IMR-90 (cell line): ENCODE results near the gene PACSIN3. TPM values are rescaled to one million over a fixed set of nuclear protein-coding genes. Genes with fewer than 3 reads are reported as not detected.

Experiments
- ATAC-seq: fragments of 200-7000 bp; cut with Tn5 transposase; 2 replicates; pipeline ENCODE4 v1.9.1; 2020; ENCODE audit warnings: low read depth, mild to moderate bottlenecking, moderate library complexity
- BruUV-seq: library from RNA; stranded (reverse); fragments of 400-500 nt; replicated peaks from 2 replicates; lab custom pipeline; 2021; lab: Mats Ljungman, UMichigan
- CTCF ChIA-PET: fragments of 300-600 bp; formaldehyde crosslinking; extraction: SDS; loops from one replicate; lab custom pipeline; 2021; ENCODE audit warnings: antibody characterized with exemption; lab: Yijun Ruan, JAX
- POLR2A ChIA-PET: fragments of 300-600 bp; sonication (Branson Sonifier 250); formaldehyde crosslinking; loops from one replicate; lab custom pipeline; 2022; ENCODE audit warnings: antibody characterized with exemption; ENCODE audit not compliant: unreplicated experiment; lab: Charles Lee
- DNase-seq: peaks from one replicate; pipeline ENCODE4 v3.0.0; 2013
- H2AFZ ChIP-seq: replicated peaks from 2 replicates; pipeline ENCODE3; 2013; ENCODE audit warnings: low read length, mild to moderate bottlenecking; ENCODE audit not compliant: poor library complexity
- H2AK5ac ChIP-seq: 2 replicates; pipeline ENCODE4 v1.6.1; 2013; ENCODE audit warnings: low read depth, low read length, inconsistent platforms
- H2AK9ac ChIP-seq: replicated peaks from 2 replicates; pipeline ENCODE3; 2013; ENCODE audit warnings: mild to moderate bottlenecking, low read depth, low read length, moderate library complexity; ENCODE audit not compliant: poor library complexity
- H2BK120ac ChIP-seq: 2 replicates; pipeline ENCODE4 v1.6.1; 2013; ENCODE audit warnings: low read depth, low read length, inconsistent platforms
- H2BK15ac ChIP-seq: 3 replicates; pipeline ENCODE4 v1.6.1; 2013; ENCODE audit warnings: low read depth, low read length, inconsistent platforms
- H2BK20ac ChIP-seq: 2 replicates; pipeline ENCODE4 v1.6.1; 2013; ENCODE audit warnings: low read depth, mild to moderate bottlenecking, inconsistent platforms, low read length, moderate library complexity
- H2BK5ac ChIP-seq: 2 replicates; pipeline ENCODE4 v1.6.1; 2013; ENCODE audit warnings: mild to moderate bottlenecking, low read depth, low read length, inconsistent platforms; ENCODE audit not compliant: poor library complexity, severe bottlenecking
- H3K14ac ChIP-seq: replicated peaks from 2 replicates; pipeline ENCODE4 v1.6.1; 2013; ENCODE audit warnings: low read depth, low read length, inconsistent platforms
- H3K18ac ChIP-seq: 2 replicates; pipeline ENCODE4 v1.6.1; 2013; ENCODE audit warnings: low read depth, low read length, control low read depth
- H3K23ac ChIP-seq: 2 replicates; pipeline ENCODE4 v1.6.1; 2013; ENCODE audit warnings: low read depth, low read length, inconsistent platforms
- H3K27ac ChIP-seq: 2 replicates; pipeline ENCODE4 v1.5.1; 2013; ENCODE audit warnings: mild to moderate bottlenecking, control low read depth, low read length; ENCODE audit not compliant: insufficient read depth
- H3K27me3 ChIP-seq: 2 replicates; pipeline ENCODE4 v1.6.1; 2013; ENCODE audit warnings: low read length; ENCODE audit not compliant: control insufficient read depth, insufficient read depth
- H3K36me3 ChIP-seq: 2 replicates; pipeline ENCODE4 v1.6.1; 2013; ENCODE audit warnings: low read length, mixed read lengths; ENCODE audit not compliant: control insufficient read depth, insufficient read depth
- H3K4ac ChIP-seq: 2 replicates; pipeline ENCODE4 v1.6.1; 2013; ENCODE audit warnings: low read depth, low read length, inconsistent platforms
- H3K4me1 ChIP-seq: 2 replicates; pipeline ENCODE4 v1.6.1; 2013; ENCODE audit warnings: low read length, mixed read lengths; ENCODE audit not compliant: control insufficient read depth, insufficient read depth
- H3K4me2 ChIP-seq: 2 replicates; pipeline ENCODE4 v1.6.1; 2013; ENCODE audit warnings: low read depth, mild to moderate bottlenecking, control low read depth, low read length, moderate library complexity
- H3K4me3 ChIP-seq: 2 replicates; pipeline ENCODE4 v1.5.1; 2013; ENCODE audit warnings: low read depth, mild to moderate bottlenecking, control low read depth, low read length, moderate library complexity; ENCODE audit not compliant: insufficient read depth
- H3K56ac ChIP-seq: 2 replicates; pipeline ENCODE4 v1.6.1; 2013; ENCODE audit warnings: low read length, inconsistent platforms; ENCODE audit not compliant: insufficient read depth; ENCODE audit errors: extremely low read depth
- H3K79me1 ChIP-seq, 2 experiments: 2 replicates each; pipeline ENCODE4 v1.6.1; 2013; ENCODE audit warnings: low read length in 2 of 2, inconsistent platforms in 1 of 2, low read depth in 1 of 2
- H3K9ac ChIP-seq: 2 replicates; pipeline ENCODE4 v1.6.1; 2013; ENCODE audit warnings: low read depth, low read length, control low read depth
- H3K9me1 ChIP-seq: 2 replicates; pipeline ENCODE4 v1.6.1; 2013; ENCODE audit warnings: low read length, inconsistent platforms; ENCODE audit not compliant: insufficient read depth
- H3K9me3 ChIP-seq: 2 replicates; pipeline ENCODE4 v1.6.1; 2013; ENCODE audit warnings: low read length; ENCODE audit not compliant: control insufficient read depth, insufficient read depth
- H4K20me1 ChIP-seq: 2 replicates; pipeline ENCODE4 v1.6.1; 2013; ENCODE audit warnings: low read length, inconsistent platforms; ENCODE audit not compliant: insufficient read depth
- H4K5ac ChIP-seq: 2 replicates; pipeline ENCODE4 v1.6.1; 2013; ENCODE audit warnings: mild to moderate bottlenecking, low read depth, low read length, control low read depth
- H4K8ac ChIP-seq, 2 experiments: 2 replicates each; pipeline ENCODE4 v1.6.1; 2013; ENCODE audit warnings: low read depth in 2 of 2, low read length in 2 of 2, control low read depth in 1 of 2, inconsistent platforms in 1 of 2
- H4K91ac ChIP-seq: 2 replicates; pipeline ENCODE4 v1.6.1; 2013; ENCODE audit warnings: low read depth, low read length, inconsistent platforms; ENCODE audit not compliant: insufficient read depth
- BHLHE40 ChIP-seq: fragments of 150-350 bp; IDR thresholded peaks from 2 replicates; pipeline ENCODE4 v1.6.1; 2016; ENCODE audit warnings: mild to moderate bottlenecking, low read depth, low read length
- CHD1 ChIP-seq: IDR thresholded peaks from 2 replicates; pipeline ENCODE4 v1.6.1; 2012; ENCODE audit warnings: low read depth, low read length, improper control_type of control experiment
- FOS ChIP-seq: fragments of 150-350 bp; IDR thresholded peaks from 2 replicates; pipeline ENCODE4 v1.6.1; 2016; ENCODE audit warnings: low read depth, low read length
- MAFK ChIP-seq: IDR thresholded peaks from 2 replicates; pipeline ENCODE4 v1.6.1; 2012; ENCODE audit warnings: low read depth, low read length, improper control_type of control experiment
- MXI1 ChIP-seq: IDR thresholded peaks from 2 replicates; pipeline ENCODE4 v1.6.1; 2012; ENCODE audit warnings: low read depth, mild to moderate bottlenecking, low read length, moderate library complexity, borderline replicate concordance
- NFE2L2 ChIP-seq: fragments of 150-350 bp; IDR thresholded peaks from 2 replicates; pipeline ENCODE4 v1.6.1; 2016; ENCODE audit warnings: low read depth, mild to moderate bottlenecking, low read length
- RAD21 ChIP-seq: IDR thresholded peaks from 2 replicates; pipeline ENCODE4 v1.6.1; 2012; ENCODE audit warnings: low read length, improper control_type of control experiment
- RCOR1 ChIP-seq: IDR thresholded peaks from 2 replicates; pipeline ENCODE4 v1.6.1; 2012; ENCODE audit warnings: mild to moderate bottlenecking, low read length, improper control_type of control experiment; ENCODE audit not compliant: insufficient replicate concordance
- WGBS, 2 experiments: methylation state at CpG; one replicate each; pipeline versions ENCODE4 v1.1.5 to v1.1.7; 2013; ENCODE audit warnings: missing lambda C conversion rate in 2 of 2; ENCODE audit not compliant: insufficient read length in 1 of 2; ENCODE audit errors: extremely low coverage in 2 of 2; 5-methylcytosine and 5-hydroxymethylcytosine counted together
- dilution Hi-C: fragments of 300-500 bp; cut with HindIII; formaldehyde crosslinking; loops from one replicate; pipeline ENCODE4 v1.14.3; 2018; ENCODE audit warnings: low sequenced_read_pairs; ENCODE audit not compliant: unreplicated experiment
- in situ Hi-C: fragments of 300-500 bp; cut with MboI; formaldehyde crosslinking; loops from 3 replicates; pipeline ENCODE4 v1.14.3; 2019; ENCODE audit warnings: low sequenced_read_pairs, inconsistent platforms, mixed read lengths
- intact Hi-C: fragments of 100-400 bp; cut with micrococcal nuclease; formaldehyde crosslinking; loops from 2 replicates; pipeline ENCODE4 v1.10.0; 2022
- polyA plus RNA-seq, 3 experiments: library from polyadenylated mRNA; depleted of rRNA; stranded (reverse); fragments of >200 nt; gene quantifications; 2 replicates each; pipeline ENCODE4 v1.2.3, GENCODE V29; 2012; ENCODE audit warnings: low replicate concordance in 1 of 3
- total RNA-seq: library from RNA; depleted of rRNA; stranded (reverse); fragments of >200 nt; gene quantifications from 2 replicates; pipeline ENCODE4 v1.2.3, GENCODE V29; 2012

The PACSIN3 gene
- total and polyA plus RNA-seq, 2 of the 4 experiments (the other 2 are of a cell fraction), result 19.2 to 21.1 TPM

GRCh38 chr11:47143322-47143721 is 42.9 kb downstream of the PACSIN3 start:
- DNase-seq (peak; percentile 97), ATAC-seq (peak; percentile 100)
- 0 out of 2 replicates have a peak, but pooled peaks have one; percentile 13 for TF ChIP-seq FOS
- peak; percentile 52 for TF ChIP-seq RCOR1
- TF ChIP-seq MAFK, result no peak
- no peak for TF ChIP-seq NFE2L2
- 0 out of 2 replicates have a peak, but pooled peaks have one; percentile 28 for TF ChIP-seq BHLHE40
- TF ChIP-seq RAD21, result peak; percentile 28; the same call in 1 of the 2 replicates
- peak; percentile 99 for TF ChIP-seq MXI1
- TF ChIP-seq CHD1, result no peak
- H2AFZ ChIP-seq, result peak overlapping the region; percentile 46
- no peaks in the 10 kb centered on the region for H3K9me3 ChIP-seq
- CTCF ChIA-PET, result interaction anchor here (0.6 to 2.7 kb wide), 5 partner anchors 10 to 227 kb away, joined by 3 to 10 read pairs (median 4); no protein-coding TSS in a partner anchor
- peak overlapping the region; percentile 87 for H3K4ac ChIP-seq
- no peaks in the 10 kb centered on the region; a peak in 1 of 4 replicates for H3K79me1 ChIP-seq
- peak overlapping the region; percentile 52 for H3K4me2 ChIP-seq
- peak overlapping the region; percentile 58 for H2BK5ac ChIP-seq
- intact Hi-C loops, result loop anchor here (10.0 kb wide), 1 partner anchor 139 kb away; no protein-coding TSS in a partner anchor
- H3K4me1 ChIP-seq, result peaks cover 10% of the 10 kb centered on the region
- POLR2A ChIA-PET, result interaction anchor here (0.8 kb wide), 1 partner anchor 195 kb away, joined by 4 read pairs; no protein-coding TSS in a partner anchor
- peak overlapping the region; percentile 86 for H2BK20ac ChIP-seq
- BruUV-seq, result no TSS peak
- peak overlapping the region; percentile 64; the same call in 1 of the 2 replicates for H3K18ac ChIP-seq
- H3K9ac ChIP-seq, result no peak overlapping the region
- H3K27me3 ChIP-seq, result no peaks in the 10 kb centered on the region
- peak overlapping the region; percentile 64; the same call in 1 of the 2 replicates for H4K91ac ChIP-seq
- peak overlapping the region; percentile 73 for H3K23ac ChIP-seq
- peak overlapping the region; percentile 61; the same call in 1 of the 2 replicates for H3K27ac ChIP-seq
- H2BK15ac ChIP-seq, result peak overlapping the region; percentile 60; the same call in 1 of the 3 replicates
- H3K9me1 ChIP-seq, result peaks cover 13% of the 10 kb centered on the region
- H3K14ac ChIP-seq, result peak overlapping the region; percentile 66
- no CpG with 5 or more reads among the region's 3 CpGs for WGBS, 2 experiments
- peak overlapping the region; percentile 23; the same call in 1 of the 2 replicates for H4K5ac ChIP-seq
- H3K56ac ChIP-seq, result no peak overlapping the region
- no peak overlapping the region for H3K4me3 ChIP-seq
- in situ Hi-C loops, result no loop called here
- peak overlapping the region in 1 of 2 experiments; percentile 74; a peak in 2 of 4 replicates for H4K8ac ChIP-seq
- peaks cover 2% of the 10 kb centered on the region; the same call in 1 of the 2 replicates for H3K36me3 ChIP-seq
- H4K20me1 ChIP-seq, result no peaks in the 10 kb centered on the region; the same call in 1 of the 2 replicates
- peak overlapping the region; percentile 37 for H2AK9ac ChIP-seq
- peak overlapping the region; percentile 76; the same call in 1 of the 2 replicates for H2AK5ac ChIP-seq
- dilution Hi-C loops, result no loop called here
- peak overlapping the region; percentile 80 for H2BK120ac ChIP-seq
